ENCODE results near the gene SLC25A13.
"Not testable (repeated sequence)": the region's sequence is repeated elsewhere in the genome, so short reads cannot be mapped to it uniquely, and the experiment has no call there.

Gene SLC25A13

GRCh38 chr7:96327429-96327828 lies 5.5 kb upstream of the SLC25A13 start:
- no peak for DNase-seq (ENCODE audit: low read depth)
- in situ Hi-C loops (cut with HindIII; ENCODE audit: low sequenced_read_pairs), result no loop called here
- no peak overlapping the region for H3K4me3 ChIP-seq (ENCODE audit: low read depth, low read length)
- TF ChIP-seq, protein P1, sequence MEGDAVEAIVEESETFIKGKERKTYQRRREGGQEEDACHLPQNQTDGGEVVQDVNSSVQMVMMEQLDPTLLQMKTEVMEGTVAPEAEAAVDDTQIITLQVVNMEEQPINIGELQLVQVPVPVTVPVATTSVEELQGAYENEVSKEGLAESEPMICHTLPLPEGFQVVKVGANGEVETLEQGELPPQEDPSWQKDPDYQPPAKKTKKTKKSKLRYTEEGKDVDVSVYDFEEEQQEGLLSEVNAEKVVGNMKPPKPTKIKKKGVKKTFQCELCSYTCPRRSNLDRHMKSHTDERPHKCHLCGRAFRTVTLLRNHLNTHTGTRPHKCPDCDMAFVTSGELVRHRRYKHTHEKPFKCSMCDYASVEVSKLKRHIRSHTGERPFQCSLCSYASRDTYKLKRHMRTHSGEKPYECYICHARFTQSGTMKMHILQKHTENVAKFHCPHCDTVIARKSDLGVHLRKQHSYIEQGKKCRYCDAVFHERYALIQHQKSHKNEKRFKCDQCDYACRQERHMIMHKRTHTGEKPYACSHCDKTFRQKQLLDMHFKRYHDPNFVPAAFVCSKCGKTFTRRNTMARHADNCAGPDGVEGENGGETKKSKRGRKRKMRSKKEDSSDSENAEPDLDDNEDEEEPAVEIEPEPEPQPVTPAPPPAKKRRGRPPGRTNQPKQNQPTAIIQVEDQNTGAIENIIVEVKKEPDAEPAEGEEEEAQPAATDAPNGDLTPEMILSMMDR (IDR thresholded peaks at IDR 0.05; ENCODE audit: low read depth, low read length, missing control alignments), result no peak

DNA sequence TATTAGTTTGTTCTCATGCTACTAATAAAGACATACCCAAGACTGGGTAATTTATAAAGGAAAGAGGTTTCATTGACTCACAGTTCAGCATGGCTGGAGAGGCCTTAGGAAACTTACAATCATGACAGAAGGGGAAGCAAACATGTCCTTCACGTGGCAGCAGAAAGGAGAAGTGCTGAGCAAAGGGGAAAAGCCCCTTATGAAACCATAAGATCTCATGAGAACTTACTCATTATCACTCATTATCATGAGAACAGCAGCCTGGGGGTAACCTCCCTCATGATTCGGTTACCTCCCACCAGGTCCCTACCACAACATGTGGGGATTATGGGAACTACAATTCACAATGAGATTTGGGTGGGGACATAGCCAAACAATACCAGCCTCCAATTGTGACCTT lies 4.9 kb upstream of the SLC25A13 start:
- H3K4me3 ChIP-seq (ENCODE audit: low read depth, low read length); DNase-seq (ENCODE audit: low read depth); in situ Hi-C loops (cut with HindIII; ENCODE audit: low sequenced_read_pairs): not testable (repeated sequence)

GRCh38 chr7:96322847-96323461 lies 1.1 kb upstream of the SLC25A13 start:
- in situ Hi-C loops (cut with HindIII; ENCODE audit: low sequenced_read_pairs), result no loop called here
- DNase-seq (ENCODE audit: low read depth), result no peak
- TF ChIP-seq, protein P1 (IDR thresholded peaks at IDR 0.05; ENCODE audit: low read depth, low read length, missing control alignments), result no peak

DNA sequence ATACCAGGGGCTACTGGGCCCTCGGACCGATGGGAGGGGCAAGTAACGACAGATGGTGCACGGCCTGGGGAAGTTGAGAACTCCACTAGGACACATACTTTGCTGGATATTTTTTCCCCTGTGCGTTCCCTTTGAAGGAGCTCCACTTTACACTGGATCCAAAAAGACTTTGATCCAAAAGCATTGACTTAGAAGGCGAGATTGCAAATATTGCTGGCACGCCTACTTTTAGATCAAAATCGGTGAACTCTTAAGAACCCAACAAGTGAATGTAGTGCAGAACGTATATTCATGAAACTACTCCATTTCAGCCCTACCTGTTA lies 436 bp upstream of the SLC25A13 start:
- TF ChIP-seq, protein P1 (IDR thresholded peaks at IDR 0.05; ENCODE audit: low read depth, low read length, missing control alignments), result no peak
- H3K4me3 ChIP-seq (ENCODE audit: low read depth, low read length), result peak overlapping the region; percentile 66
- no peak for DNase-seq (ENCODE audit: low read depth)
- in situ Hi-C loops (cut with HindIII; ENCODE audit: low sequenced_read_pairs), result no loop called here

More at GRCh38 chr7:96322847-96323461, 1.1 kb upstream of the SLC25A13 start:
- no peak overlapping the region for H3K4me3 ChIP-seq (ENCODE audit: low read depth, low read length)

DNA sequence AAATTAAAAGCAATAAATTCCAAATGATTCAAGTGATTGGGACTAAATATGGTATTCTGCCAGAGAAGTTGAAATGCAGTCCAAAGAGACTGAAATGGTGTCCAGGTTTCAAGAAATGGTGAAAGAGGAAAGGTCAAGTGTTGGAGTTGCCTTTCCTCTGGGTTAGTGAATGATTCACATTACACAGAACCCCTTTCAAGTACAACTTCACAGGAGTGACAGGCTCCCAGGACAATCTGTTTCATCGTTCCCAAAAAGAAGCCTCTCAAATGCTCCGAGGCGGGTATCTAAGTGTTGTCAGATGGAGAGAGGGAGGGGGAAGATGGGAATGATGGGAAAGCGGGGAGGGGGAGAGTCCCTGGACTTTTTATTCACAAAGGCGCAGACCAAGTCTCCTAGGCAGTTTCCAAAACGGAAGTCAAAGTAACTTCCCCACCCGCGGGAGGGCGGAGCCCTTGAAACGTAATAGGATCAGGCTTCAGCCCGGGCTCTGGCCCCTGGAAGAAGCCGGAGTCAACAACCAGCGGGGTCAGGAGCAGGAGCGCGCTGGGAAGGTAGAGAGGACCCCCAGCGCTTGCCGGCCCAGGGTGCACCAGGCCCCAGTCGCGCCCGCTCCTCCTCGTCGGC lies 754 bp downstream of the SLC25A13 start:
- H3K4me3 ChIP-seq (ENCODE audit: low read depth, low read length), result peak overlapping the region; percentile 66
- DNase-seq (ENCODE audit: low read depth), result peak; percentile 49
- in situ Hi-C loops (cut with HindIII; ENCODE audit: low sequenced_read_pairs), result no loop called here
- TF ChIP-seq, protein P1 (IDR thresholded peaks at IDR 0.05; ENCODE audit: low read depth, low read length, missing control alignments), result no peak

- no peak overlapping the region for H3K4me3 ChIP-seq (ENCODE audit: low read depth, low read length)
- TF ChIP-seq, protein P1 (IDR thresholded peaks at IDR 0.05; ENCODE audit: low read depth, low read length, missing control alignments), result no peak
- no peak for DNase-seq (ENCODE audit: low read depth)
- in situ Hi-C loops (cut with HindIII; ENCODE audit: low sequenced_read_pairs), result no loop called here
Observed at GRCh38 chr7:96320442-96320841, 1.5 kb downstream of the SLC25A13 start.

DNA sequence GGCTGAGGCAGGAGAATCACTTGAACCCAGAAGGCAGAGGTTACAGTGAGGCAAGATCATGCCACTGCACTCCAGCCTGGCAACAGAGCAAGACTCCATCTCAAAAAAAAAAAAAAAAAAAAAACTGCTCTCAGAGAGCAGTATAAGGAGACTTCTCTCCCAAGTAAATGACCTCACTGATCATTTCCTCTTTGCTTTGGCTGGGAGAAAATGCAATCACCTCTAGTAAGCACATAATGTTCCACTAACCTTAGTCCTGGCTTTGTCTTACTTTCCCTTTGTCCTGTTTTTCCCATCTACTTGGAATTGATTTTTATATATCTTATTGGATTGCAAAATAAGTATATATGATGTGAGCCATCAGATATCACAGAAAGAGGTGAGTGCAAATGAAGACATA lies 2.5 kb downstream of the SLC25A13 start:
- H3K4me3 ChIP-seq (ENCODE audit: low read depth, low read length), result no peak overlapping the region
- no peak for DNase-seq (ENCODE audit: low read depth)
- in situ Hi-C loops (cut with HindIII; ENCODE audit: low sequenced_read_pairs), result no loop called here
- TF ChIP-seq, protein P1 (IDR thresholded peaks at IDR 0.05; ENCODE audit: low read depth, low read length, missing control alignments), result no peak

Measured in astrocyte of the cerebellum (primary cell).